ENCODE results near the gene OR52E5.

OR52E5 gene

DNA sequence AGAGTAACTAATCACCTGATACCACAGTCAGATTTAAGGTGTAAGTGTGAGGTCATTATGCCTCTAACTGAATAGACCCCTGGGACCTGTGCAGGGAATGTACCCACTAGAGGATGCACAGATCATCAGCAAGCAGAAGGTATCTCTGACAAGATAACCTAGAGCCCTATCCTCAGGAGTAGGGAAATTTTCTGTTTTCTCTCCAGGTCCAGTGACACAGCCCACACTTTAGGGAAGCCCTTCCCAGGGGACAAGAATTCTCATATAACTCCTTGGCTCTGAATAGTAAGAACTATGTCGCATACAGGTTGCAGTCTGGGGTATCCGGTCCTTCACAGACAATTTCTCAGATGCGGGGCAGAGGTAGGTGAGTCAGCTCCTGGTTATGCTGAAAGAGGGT is at the start of gene OR52E5:
TSS of gene OR52E5 (plus strand) at position 301 of the 400 bp plus-strand sequence. CDS start 7,569 bp downstream, outside the sequence.
- DNase-seq (ENCODE audit: low spot score) = no peak

DNA sequence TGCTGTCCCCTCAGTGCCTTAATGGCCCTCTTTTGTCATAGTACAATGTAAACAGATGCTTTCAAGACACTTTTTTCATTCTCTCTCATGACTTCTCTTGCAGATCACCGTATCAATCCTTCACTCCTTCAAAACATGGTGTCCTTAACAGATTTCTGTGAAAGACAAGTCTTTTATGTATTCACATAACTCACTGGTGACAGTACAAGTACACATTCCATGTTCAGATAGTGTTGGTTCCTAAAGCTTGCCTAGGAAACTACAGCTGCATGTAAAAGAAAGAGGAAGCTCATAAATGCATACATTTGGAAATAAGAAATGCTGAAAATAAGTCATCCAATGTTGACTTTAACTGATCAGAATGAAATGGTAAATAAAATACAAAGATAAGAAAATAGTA is 46.3 kb upstream of the OR52E5 start:
- no peak for DNase-seq (ENCODE audit: low spot score)

DNA sequence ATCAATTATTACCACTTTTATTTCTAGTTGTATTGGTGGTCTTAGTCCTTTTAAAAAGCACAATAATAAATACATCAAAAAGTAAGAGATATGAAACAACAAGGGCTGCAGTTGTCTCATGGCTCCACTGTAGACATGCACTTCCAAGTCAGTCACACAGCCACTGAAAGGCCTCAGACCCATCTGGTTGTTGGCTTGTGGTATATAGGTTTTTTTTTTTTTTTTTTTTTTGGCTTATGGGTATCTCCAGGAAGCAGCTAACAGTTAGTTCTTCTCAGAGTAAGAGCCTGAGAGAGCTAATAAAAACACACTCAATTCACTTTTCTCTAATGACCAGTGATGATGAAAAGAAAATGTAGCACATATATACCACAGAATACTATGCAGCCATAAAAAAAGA is 45.3 kb upstream of the OR52E5 start:
- no peak for DNase-seq (ENCODE audit: low spot score)

DNA sequence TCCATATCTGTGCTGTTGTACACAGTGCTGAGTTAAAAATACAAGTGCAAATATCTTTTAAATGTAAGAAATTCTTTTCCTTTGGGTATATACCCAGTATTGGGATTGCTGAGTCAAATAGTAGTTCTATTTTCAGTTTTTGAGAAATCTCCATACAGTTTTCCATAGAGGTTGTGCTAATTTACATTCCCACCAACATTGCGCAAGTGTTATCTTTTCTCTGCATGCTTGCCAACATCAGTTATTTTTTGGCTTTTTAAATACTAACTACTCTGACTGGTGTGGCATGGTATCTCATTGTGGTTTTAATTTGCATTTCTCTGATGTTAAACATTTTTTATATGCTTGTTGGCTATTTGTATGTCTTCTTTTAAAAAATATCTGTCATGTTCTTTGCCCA is 42.0 kb upstream of the OR52E5 start:
- no peak for DNase-seq (ENCODE audit: low spot score)

DNA sequence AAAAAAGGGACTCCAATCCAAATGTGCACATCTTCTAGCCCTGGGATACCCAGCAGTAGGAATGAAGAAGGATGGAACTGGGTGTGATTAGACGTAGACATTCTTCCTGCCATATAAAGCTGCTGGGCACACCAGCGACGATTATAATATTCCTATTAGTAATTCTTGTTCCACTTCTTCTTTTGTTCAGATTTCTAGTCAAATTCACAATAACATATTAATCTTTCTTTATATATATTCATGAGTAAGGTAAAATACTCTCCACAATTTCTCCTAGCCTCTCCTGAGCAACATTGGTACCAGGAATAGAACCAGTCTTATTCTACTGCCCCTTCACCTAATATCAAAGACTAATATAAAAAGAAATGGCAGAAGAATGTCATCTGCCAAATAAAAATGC is 35.4 kb upstream of the OR52E5 start, which contains the start of gene OR52E8:
TSS of gene OR52E8 (minus strand) at position 101 of the 400 bp plus-strand sequence. CDS start at position 101, 0 bp downstream.
- DNase-seq (ENCODE audit: low spot score) = no peak

DNA sequence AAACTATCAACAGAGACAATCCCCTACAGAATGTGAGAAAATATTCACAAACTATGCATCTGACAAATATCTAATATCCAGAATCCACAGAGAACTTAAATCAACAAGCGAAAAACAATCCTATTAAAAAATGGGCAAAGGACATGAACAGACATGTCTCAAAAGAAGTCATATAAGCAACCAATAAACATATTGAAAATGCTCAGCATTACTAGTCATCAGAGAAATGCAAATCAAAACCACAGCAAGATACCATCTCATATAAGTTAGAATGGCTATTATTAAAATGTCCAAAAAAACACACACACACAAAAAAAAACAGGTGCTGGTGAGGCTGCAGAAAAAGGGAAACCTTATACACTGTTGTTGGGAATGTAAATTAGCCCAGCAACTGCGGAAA is 27.2 kb upstream of the OR52E5 start:
- DNase-seq (ENCODE audit: low spot score) = no peak

DNA sequence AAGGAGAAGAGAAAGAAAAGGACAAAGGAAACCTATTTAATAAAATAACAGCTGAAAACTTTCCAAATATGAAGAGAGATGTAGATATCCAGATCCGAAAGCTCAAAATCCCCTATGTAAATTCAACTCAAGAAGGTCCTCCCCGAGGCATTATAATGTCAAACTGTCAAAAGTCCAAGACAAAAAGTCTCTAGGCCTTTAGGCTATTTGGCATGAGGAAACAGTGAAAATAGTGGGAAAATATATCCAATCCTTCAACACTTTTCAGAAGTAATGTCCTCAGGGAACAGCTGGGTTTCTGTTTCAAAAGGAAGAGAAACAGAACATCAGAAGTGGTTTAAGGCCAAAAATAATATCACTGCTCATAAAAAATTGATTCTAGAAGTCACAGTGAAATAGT is 14.4 kb upstream of the OR52E5 start:
- DNase-seq (ENCODE audit: low spot score) = no peak

DNA sequence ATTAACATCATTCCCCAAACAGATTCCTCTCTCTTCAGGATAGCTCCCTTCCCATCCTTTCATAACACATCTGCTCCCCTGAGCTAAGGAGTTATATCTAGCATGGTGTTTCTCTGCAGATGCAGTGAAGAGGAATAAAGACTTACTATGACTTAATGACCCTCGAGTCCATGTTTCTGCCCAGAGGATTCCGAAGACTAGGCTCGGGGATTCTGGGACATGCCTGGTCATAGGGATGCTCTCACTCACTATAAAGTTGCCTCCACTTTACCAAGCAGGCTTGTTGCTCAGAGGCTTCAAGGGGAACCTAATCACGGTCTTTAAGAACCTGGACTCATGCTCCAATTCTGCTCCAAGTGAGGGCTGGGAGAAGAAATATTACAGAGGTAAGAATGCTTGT is 12.7 kb upstream of the OR52E5 start, which contains the start of gene OR52E4:
TSS of gene OR52E4 (plus strand) at position 301 of the 400 bp plus-strand sequence. CDS start 3,664 bp downstream, outside the sequence.
- no peak for DNase-seq (ENCODE audit: low spot score)

DNA sequence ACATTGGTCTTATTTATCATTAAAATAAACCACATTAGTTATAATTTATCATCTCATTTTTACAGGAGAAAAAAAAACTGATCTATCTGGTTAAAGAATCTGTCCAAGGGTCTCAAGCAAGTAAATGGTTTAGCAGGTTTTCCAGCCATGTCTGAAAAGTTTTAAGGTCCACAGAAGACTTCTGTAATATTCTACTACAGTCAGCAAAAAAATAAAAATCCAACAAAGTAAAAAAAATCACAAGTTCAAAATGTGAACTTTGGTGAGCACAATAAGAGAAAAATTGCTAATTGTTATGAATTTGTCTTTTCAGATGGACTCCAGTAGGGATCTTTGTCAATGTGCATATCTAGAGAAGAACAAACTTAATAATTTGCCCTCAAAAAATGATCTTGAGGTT is 11.3 kb upstream of the OR52E5 start:
- no peak for DNase-seq (ENCODE audit: low spot score)

DNA sequence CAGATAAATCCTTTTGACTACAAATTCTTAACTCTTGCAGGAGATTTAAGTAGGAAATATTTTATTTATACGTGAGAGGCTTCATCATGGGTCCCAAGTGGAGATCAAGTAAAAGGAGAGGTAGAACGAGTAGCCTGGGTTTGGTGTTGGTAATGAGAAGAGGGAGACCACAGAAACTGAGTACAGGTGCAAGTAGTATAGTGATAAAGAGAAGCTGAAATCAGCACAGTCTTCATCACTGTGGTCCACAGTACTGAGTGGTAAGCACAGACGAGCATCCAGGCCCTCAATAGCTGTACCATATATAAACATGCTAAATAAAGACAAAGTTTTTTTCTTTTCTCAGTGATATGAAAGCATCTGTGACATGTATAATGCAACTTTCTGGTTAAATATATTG is 5.8 kb upstream of the OR52E5 start:
- no peak for DNase-seq (ENCODE audit: low spot score)

DNA sequence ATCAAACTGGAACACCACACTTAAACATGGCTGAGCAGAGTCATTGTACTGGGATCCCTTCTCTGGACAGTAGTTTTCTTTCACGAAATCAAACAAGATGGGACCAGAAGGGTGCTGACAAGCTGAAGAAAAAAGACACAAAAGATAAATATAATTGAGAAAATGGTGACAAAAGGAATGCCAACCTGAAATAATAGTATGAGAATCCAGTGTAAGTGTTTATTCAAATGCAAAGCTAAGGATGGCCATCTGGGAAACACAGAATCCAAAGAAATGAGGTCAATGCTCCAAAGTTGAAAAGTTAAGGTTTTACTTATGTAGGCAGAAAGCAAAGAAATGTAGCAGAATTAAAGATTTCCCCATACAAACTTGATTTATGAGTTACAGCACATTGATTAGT is 5.3 kb upstream of the OR52E5 start:
- no peak for DNase-seq (ENCODE audit: low spot score)

DNA sequence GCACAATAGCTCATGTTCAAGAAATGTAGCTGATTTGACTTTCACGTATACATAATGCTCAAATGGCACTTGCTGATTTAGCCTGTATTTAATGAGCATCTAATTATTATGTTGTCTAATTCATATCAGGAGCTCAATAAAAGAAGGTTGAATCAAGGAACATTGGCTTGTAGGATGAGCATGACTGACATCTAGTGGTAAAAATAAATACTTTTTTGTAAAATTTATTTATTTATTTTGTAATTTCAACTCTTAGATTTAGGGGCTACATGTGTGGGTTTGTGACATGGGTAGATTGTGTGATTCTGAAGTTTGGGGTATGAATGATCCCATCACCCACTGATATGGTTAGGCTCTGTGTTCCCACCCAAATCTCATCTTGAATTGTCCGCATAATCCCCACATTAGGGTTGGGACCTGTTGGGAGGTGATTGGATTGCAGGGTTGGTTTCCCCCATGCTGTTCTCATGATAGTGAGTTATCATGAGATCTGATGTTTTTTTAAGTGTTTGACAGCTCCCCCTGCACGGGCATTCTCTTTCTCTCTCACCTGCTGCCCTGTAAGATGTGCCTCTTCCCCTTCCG is 1.7 kb upstream of the OR52E5 start:
- peak; percentile 14 for DNase-seq (ENCODE audit: low spot score)

DNA sequence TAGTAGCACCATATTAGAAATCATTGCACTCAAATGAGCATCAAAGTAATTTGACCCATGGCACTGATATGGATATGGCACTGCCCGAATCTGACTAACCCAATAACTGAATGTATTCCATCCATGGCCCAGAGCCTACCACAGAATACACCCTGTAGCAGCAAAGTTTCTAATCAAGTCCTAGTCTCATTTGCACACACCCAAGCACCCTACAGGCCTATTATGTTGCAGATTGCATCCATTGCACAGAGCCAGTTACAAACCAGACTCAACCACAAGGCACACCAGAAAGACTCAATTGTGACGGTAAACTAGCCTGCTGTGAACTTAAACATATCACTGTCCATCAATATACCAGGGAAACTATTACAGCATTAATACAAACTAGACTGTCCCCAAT is 6.5 kb downstream of the OR52E5 start:
- no peak for DNase-seq (ENCODE audit: low spot score)

DNA sequence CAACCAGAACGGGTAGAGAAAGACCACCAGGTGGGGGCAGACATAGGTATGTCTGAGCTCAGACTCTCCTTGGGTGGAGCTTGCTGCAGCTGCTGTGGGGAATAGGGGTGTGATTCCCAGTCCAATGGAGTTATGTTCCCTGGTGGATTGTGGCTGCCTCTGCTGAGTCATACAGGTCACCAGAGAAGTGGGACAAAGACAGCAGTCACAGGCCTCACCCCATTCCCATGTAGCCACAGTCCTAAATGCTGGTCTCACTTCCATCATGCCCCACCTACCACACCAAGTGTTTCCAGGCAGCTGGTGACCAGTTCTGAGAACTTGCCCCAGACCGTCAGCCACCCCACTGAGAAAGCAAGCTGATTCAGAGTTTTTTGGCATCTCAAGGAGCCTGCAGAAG is 17.5 kb downstream of the OR52E5 start:
- DNase-seq (ENCODE audit: low spot score) = no peak

DNA sequence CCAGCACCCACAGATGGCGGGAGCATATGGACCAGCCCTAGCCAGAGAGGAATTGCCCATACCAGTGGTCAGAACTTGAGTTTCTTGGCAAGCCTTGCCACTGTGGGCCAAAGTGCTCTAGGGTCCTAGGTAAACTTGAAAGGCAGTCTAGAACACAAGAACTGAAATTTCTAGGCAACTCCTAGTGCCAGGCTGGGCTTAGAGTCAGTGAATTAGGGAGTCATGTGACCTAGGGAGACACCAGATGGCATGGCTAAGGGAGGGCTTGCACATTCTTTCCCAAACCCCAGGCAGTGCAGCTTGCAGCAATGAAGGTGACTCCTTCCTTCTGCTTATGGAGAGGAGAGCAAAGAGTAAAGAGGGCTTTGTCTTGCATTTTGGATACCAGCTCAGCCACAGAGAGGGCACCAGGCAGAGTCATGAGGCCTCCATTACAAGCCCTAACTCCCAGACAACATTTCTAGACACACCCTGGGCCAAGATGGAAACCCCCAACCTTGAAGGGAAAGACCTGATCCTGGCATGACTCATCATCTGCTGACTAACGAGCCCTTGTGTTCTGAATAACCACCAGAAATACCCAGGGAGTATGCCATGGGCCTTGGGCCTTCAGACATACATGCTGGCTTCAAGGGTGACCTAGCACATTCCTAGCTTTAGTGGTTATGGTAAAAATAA is 29.9 kb downstream of the OR52E5 start:
- no peak for DNase-seq (ENCODE audit: low spot score)

DNA sequence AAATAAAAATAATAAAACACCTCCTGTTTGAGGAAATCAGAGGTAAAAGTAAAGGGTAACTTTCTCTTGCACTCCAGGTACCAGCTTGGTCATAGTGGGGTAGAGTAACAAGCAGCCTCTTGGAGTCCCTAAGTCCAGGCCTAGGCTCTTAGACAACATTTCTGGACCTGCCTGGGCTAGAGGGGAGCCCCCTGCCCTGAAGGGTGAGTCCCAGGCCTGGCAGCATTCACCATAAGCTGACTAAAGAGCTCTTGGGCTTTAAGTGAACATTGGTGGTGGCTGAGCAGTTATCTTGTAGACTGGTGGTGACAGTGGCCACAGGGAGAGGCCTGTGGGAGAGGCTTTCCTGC is 30.4 kb downstream of the OR52E5 start:
- DNase-seq (ENCODE audit: low spot score) = no peak

DNA sequence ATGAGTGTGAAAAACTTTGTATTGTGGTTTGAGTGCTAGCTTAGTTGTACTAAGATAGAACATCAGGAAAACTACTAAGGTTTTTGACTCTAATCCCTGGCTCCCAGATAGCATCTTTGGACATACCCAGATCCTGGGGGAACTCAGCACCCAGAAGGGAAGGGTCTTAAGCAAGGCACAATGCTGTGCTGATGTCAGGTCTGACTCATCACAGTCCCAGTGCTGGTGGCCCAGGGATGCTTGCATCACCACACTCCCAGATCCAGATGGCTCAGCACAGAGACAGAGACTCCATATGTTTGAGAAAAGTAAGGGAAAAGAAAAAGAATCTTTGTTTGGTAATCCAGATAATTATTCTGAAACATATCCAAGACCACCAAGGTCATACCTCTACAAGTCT is 30.8 kb downstream of the OR52E5 start:
- DNase-seq (ENCODE audit: low spot score) = no peak

DNA sequence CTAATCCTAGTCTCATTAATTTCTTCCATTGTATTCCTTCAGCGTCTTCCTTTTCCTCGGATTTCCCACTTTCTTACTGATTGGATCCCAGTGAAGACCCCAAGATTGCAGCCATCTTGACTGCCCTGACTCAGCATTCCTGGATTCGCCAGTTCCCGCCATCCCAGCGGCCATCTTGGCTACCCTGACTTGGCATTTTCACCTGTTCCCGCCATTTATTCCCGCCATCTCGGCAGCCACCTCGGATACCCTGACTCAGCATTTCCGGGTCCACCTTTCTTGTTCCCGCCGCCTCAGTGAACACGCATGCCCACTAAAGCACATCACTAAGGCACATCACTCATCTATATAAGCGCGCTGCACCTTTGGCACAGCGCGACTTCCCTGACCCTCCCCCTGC is 35.3 kb downstream of the OR52E5 start:
- no peak for DNase-seq (ENCODE audit: low spot score)

DNA sequence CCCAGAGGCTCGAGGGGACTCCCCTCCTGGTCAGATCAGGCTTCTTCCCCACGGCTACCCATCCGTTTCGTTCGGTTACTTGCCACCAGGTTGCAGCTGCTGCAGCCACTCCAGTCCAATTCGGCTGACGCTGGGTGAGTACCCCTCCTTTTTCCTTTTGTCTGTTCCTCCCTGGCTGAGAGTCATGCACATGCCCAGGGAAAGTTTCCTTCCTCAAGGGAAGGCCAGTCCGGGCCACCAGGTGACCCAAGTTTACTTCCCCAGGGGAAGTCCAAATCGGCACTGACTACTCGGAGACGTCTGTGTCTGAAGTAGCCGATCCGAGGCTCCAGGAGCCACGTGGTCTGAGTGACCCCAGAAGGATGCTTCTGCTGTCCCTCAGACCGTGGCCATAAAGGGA is 35.8 kb downstream of the OR52E5 start:
- DNase-seq (ENCODE audit: low spot score) = no peak

DNA sequence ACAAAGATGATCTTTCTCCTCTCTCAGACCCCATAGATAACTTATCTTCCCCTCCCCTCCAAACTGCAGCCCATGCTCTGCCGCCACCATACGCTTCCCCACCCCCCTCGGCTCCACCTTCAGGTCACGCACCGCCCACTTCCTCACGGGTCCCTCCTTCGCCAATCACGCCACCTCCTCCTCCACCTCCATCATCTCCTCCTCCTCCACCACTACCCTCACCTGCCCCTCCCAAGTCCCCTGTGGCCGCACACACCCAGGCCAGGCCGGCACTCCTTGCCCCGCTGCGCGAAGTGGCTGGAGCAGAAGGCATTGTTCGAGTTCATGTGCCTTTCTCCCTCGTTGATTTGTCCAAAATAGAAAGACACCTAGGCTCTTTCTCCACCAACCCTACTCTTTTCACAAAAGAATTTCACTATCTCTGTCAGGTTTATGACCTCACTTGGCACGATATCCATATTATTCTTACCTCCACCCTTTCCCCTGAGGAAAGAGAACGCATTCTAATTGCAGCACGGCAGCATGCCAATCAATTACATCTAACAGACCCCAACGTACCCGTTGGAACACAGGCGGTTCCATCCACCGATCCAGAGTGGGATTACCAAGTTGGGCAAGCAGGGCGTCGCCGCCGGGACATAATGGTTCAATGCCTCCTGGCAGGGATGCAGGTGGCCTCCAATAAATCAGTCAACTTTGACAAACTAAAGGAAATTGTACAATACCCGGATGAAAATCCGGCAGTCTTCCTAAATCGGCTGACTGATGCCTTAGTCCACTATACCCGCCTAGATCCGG is 36.8 kb downstream of the OR52E5 start:
- DNase-seq (ENCODE audit: low spot score) = no peak

DNA sequence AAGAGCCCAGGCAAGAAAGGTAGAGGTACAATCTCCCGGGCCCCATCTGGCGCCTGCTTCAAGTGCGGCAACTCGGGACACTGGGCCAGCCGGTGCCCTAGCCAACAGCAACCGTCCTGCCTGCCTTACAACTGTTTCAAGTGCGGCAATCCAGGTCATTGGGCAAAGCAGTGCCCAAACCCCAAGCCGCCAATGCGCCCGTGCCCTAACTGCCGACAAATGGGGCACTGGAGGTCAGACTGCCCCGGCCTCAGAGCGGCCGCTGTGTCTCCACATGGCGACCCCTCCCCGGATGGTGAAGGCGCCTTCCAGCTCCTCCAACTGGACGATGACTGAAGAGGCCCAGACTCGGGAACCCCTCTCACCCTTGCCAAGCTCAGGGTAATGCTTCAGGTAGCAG is 37.6 kb downstream of the OR52E5 start:
- DNase-seq (ENCODE audit: low spot score) = no peak

DNA sequence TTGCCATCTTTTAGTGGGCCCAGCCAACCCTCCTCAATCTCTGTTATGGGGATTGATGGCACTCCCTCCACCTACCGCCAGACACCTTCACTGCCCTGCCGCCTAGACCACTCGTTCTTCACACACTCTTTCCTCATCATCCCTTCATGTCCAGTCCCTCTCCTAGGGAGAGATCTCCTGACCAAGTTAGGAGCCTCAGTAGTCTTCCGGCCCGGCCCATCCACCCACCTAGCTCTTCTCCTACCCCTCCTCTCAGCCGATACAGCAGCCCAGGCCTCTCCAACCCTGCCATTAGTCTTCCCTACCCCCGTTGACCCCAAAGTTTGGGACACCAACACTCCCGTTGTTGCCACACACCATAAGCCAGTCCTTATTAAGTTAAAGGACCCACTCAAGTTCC is 38.1 kb downstream of the OR52E5 start:
- DNase-seq (ENCODE audit: low spot score) = no peak

DNA sequence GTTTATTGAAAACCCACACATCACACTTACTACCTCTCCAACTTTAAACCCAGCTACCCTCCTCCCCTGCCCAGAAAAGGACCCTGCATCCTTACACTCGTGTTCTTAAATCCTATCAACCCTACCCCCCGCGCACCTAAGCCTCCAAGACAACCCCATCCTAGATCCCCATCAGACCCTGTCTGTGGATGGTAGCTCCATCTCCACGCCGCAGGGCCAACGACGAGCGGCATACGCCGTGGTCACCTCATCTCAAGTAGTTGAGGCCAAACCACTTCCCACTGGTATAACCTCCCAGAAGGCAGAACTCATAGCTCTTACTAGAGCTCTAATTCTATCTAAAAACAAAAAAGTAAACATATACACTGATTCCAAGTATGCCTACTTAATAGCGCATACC is 39.7 kb downstream of the OR52E5 start:
- no peak for DNase-seq (ENCODE audit: low spot score)
